Common myeloid progenitor, CD34-positive (primary cell): ENCODE measurements around the gene HLA-DMA.
A peak's percentile ranks its signal among the peaks of the same experiment; 100 is the strongest.

Experiments
- CTCF ChIA-PET: fragments of 350-600 bp; sonication (Branson Sonifier 250); formaldehyde crosslinking; loops from one replicate; lab custom pipeline; 2021; ENCODE audit warnings: antibody characterized with exemption; lab: Charles Lee
- POLR2A ChIA-PET: fragments of 350-600 bp; sonication (Branson Sonifier 250); formaldehyde crosslinking; loops from one replicate; lab custom pipeline; 2021; ENCODE audit warnings: antibody characterized with exemption; lab: Charles Lee
- DNase-seq, 3 donors: peaks; one replicate each; pipeline versions ENCODE4 v3.0.0 to v3.0.0-alpha.2; 2013
- H3K27ac ChIP-seq, 2 experiments: 1 replicate in 1 of 2; 2 replicates in 1 of 2; pipeline ENCODE4 v1.7.0; 2013; ENCODE audit warnings: inconsistent platforms in 2 of 2, low read length in 2 of 2, mild to moderate bottlenecking in 2 of 2, low read depth in 1 of 2, moderate library complexity in 1 of 2; ENCODE audit not compliant: severe bottlenecking in 2 of 2, insufficient read depth in 1 of 2, poor library complexity in 1 of 2
- H3K27me3 ChIP-seq, 5 experiments: replicated peaks in 2 of 5; 1 replicate in 3 of 5; 2 replicates in 2 of 5; pipeline versions ENCODE4 v1.6.1 to v1.7.0; 2013; ENCODE audit warnings: low read length in 4 of 5, mild to moderate bottlenecking in 2 of 5, moderate library complexity in 2 of 5, inconsistent platforms in 1 of 5; ENCODE audit not compliant: insufficient read depth in 5 of 5, control insufficient read depth in 4 of 5
- H3K36me3 ChIP-seq, 4 experiments: 1 replicate in 2 of 4; 2 replicates in 2 of 4; pipeline versions ENCODE4 v1.6.1 to v1.7.0; 2013; ENCODE audit warnings: low read length in 3 of 4, control low read depth in 1 of 4, mild to moderate bottlenecking in 1 of 4; ENCODE audit not compliant: control insufficient read depth in 4 of 4, insufficient read depth in 4 of 4
- H3K4me1 ChIP-seq, 4 experiments: 1 replicate in 3 of 4; 2 replicates in 1 of 4; pipeline versions ENCODE4 v1.6.1 to v1.7.1; 2013; ENCODE audit warnings: low read length in 3 of 4, mild to moderate bottlenecking in 3 of 4, control low read depth in 1 of 4, inconsistent platforms in 1 of 4, moderate library complexity in 1 of 4; ENCODE audit not compliant: control insufficient read depth in 4 of 4, insufficient read depth in 4 of 4; ENCODE audit errors: control extremely low read depth in 1 of 4
- H3K4me3 ChIP-seq, 7 experiments: 1 replicate in 4 of 7; 2 replicates in 3 of 7; pipeline versions ENCODE4 v1.5.1 to v1.7.0; 2013; ENCODE audit warnings: mild to moderate bottlenecking in 7 of 7, low read length in 6 of 7, moderate library complexity in 6 of 7, inconsistent platforms in 2 of 7, low read depth in 2 of 7, control low read depth in 1 of 7; ENCODE audit not compliant: insufficient read depth in 4 of 7, control insufficient read depth in 1 of 7; ENCODE audit errors: extremely low read depth in 1 of 7
- H3K9me3 ChIP-seq, 5 experiments: 1 replicate in 4 of 5; 2 replicates in 1 of 5; pipeline versions ENCODE4 v1.6.1 to v1.7.1; 2013; ENCODE audit warnings: low read length in 4 of 5, mild to moderate bottlenecking in 2 of 5, inconsistent platforms in 1 of 5, low read depth in 1 of 5, moderate library complexity in 1 of 5; ENCODE audit not compliant: control insufficient read depth in 4 of 5, insufficient read depth in 2 of 5; ENCODE audit errors: control extremely low read depth in 1 of 5
- WGBS: methylation state at CpG from one replicate; pipeline ENCODE4 v1.1.5; 2013; ENCODE audit not compliant: insufficient coverage; 5-methylcytosine and 5-hydroxymethylcytosine counted together

HLA-DMA gene

GRCh38 chr6:32967151-32968091 is 14.5 kb upstream of the HLA-DMA start:
- ChIA-PET CTCF (interaction anchor here (0.9 to 19.5 kb wide), 13 partner anchors 13 to 81 kb away, joined by 3 to 346 read pairs (median 6); partner anchors contain the start of genes HLA-DMA and HLA-DMB), POLR2A (interaction anchor here (0.5 to 9.6 kb wide), 4 partner anchors 14 to 90 kb away, joined by 3 to 149 read pairs (median 5); partner anchors contain the start of gene HLA-DMA)
- Histone ChIP-seq H3K36me3 (peaks cover 0 to 2% (median 1%) of the 10 kb centered on the region in 4 experiments), H3K27me3 (no peaks in the 10 kb centered on the region), H3K4me1 (peaks cover 17 to 60% (median 43%) of the 10 kb centered on the region in 4 experiments), H3K9me3 (no peaks in the 10 kb centered on the region), H3K4me3 (peak overlapping the region; percentile 60 to 97 (median 97)), H3K27ac (peak overlapping the region; percentile 98 to 100)
- WGBS, result 4% methylated on average over 13 of the region's 16 CpGs
- peak; percentile 65 to 75 (median 69) for DNase-seq

GRCh38 chr6:32964776-32965175 is 11.9 kb upstream of the HLA-DMA start:
- H3K9me3 ChIP-seq, result no peaks in the 10 kb centered on the region
- ChIA-PET CTCF (interaction anchor here (1.6 to 19.5 kb wide), 7 partner anchors 8 to 160 kb away, joined by 4 to 346 read pairs (median 13); partner anchors contain the start of genes HLA-DMA and HLA-DMB), POLR2A (interaction anchor here (9.6 kb wide), 1 partner anchor 12 kb away, joined by 149 read pairs; the partner anchor contains the start of gene HLA-DMA)
- H3K27ac ChIP-seq, result no peak overlapping the region
- WGBS, result 96% methylated on average over 3 of the region's 5 CpGs
- H3K4me1 ChIP-seq, result peaks cover 19 to 54% (median 38%) of the 10 kb centered on the region in 4 experiments
- no peak overlapping the region for H3K4me3 ChIP-seq
- no peaks in the 10 kb centered on the region for H3K36me3 ChIP-seq
- no peaks in the 10 kb centered on the region for H3K27me3 ChIP-seq
- DNase-seq, result no peak

GRCh38 chr6:32963866-32964265 is 11.0 kb upstream of the HLA-DMA start:
- no peak for DNase-seq
- H3K9me3 ChIP-seq, result no peaks in the 10 kb centered on the region
- H3K27me3 ChIP-seq, result no peaks in the 10 kb centered on the region
- H3K4me1 ChIP-seq, result peaks cover 19 to 47% (median 32%) of the 10 kb centered on the region in 4 experiments
- H3K36me3 ChIP-seq, result no peaks in the 10 kb centered on the region
- no peak overlapping the region for H3K4me3 ChIP-seq
- H3K27ac ChIP-seq, result no peak overlapping the region
- WGBS, result 90% methylated on average over 1 of the region's 1 CpG
- POLR2A ChIA-PET, result interaction anchor here (2.3 kb wide), 1 partner anchor 8 kb away, joined by 8 read pairs; no protein-coding TSS in a partner anchor
- CTCF ChIA-PET, result interaction anchor here (0.6 to 19.5 kb wide), 7 partner anchors 8 to 78 kb away, joined by 3 to 346 read pairs (median 4); partner anchors contain the start of gene HLA-DMA

- POLR2A ChIA-PET, result interaction anchor here (2.3 kb wide), 1 partner anchor 10 kb away, joined by 8 read pairs; no protein-coding TSS in a partner anchor
- CTCF ChIA-PET, result interaction anchor here (1.0 to 19.5 kb wide), 4 partner anchors 8 to 74 kb away, joined by 3 to 346 read pairs (median 6); partner anchors contain the start of gene HLA-DMA
- Histone ChIP-seq H3K4me3 (peak overlapping the region in 1 of 7 experiments; percentile 35), H3K4me1 (peaks cover 15 to 40% (median 25%) of the 10 kb centered on the region in 4 experiments), H3K36me3 (no peaks in the 10 kb centered on the region), H3K27ac (no peak overlapping the region), H3K27me3 (no peaks in the 10 kb centered on the region), H3K9me3 (no peaks in the 10 kb centered on the region)
- no CpG with 5 or more reads among the region's 1 CpG for WGBS
- no peak for DNase-seq
These were observed 9.4 kb upstream of the HLA-DMA start for GRCh38 chr6:32962213-32962826.

- no peak overlapping the region for H3K4me3 ChIP-seq
- H3K4me1 ChIP-seq, result peaks cover 2 to 23% (median 7%) of the 10 kb centered on the region in 4 experiments
- 80% methylated on average over 1 of the region's 5 CpGs for WGBS
- POLR2A ChIA-PET, result no interaction called here
- no peaks in the 10 kb centered on the region for H3K9me3 ChIP-seq
- DNase-seq, result no peak
- no peaks in the 10 kb centered on the region for H3K36me3 ChIP-seq
- no peaks in the 10 kb centered on the region for H3K27me3 ChIP-seq
- CTCF ChIA-PET, result interaction anchor here (1.5 kb wide), 1 partner anchor 27 kb away, joined by 4 read pairs; no protein-coding TSS in a partner anchor
- no peak overlapping the region for H3K27ac ChIP-seq
These were observed 7.7 kb upstream of the HLA-DMA start for GRCh38 chr6:32960563-32960962.

GRCh38 chr6:32956176-32956575 is 3.3 kb upstream of the HLA-DMA start:
- Histone ChIP-seq H3K4me3 (no peak overlapping the region), H3K36me3 (no peaks in the 10 kb centered on the region), H3K27me3 (no peaks in the 10 kb centered on the region), H3K4me1 (peaks cover 10 to 35% (median 27%) of the 10 kb centered on the region in 4 experiments), H3K9me3 (no peaks in the 10 kb centered on the region), H3K27ac (no peak overlapping the region)
- no peak for DNase-seq
- POLR2A ChIA-PET, result interaction anchor here (7.3 kb wide), 1 partner anchor 13 kb away, joined by 149 read pairs; the partner anchor contains the start of gene BRD2
- 87% methylated on average over 2 of the region's 2 CpGs for WGBS
- CTCF ChIA-PET, result interaction anchor here (1.1 to 11.0 kb wide), 6 partner anchors 9 to 29 kb away, joined by 3 to 346 read pairs (median 30); partner anchors contain the start of genes BRD2 and HLA-DMB
